ENCODE data around the gene AUNIP. TPM values are rescaled to one million over a fixed set of nuclear protein-coding genes. Genes with fewer than 3 reads are reported as not detected.

The AUNIP gene
- total and polyA plus RNA-seq, 12 donors: 0.04 to 0.25 (median 0.21) TPM; not detected in 9

GRCh38 chr1:25828491-25828890 lies 30.8 kb downstream of the AUNIP start:
- no peaks in the 10 kb centered on the region for H3K9me3 ChIP-seq
- WGBS, 2 donors: 64 to 67% methylated on average over 3 of the region's 3 CpGs
- peaks cover 0 to 98% (median 76%) of the 10 kb centered on the region in 9 donors for H3K36me3 ChIP-seq
- H3K4me1 ChIP-seq: peaks cover 0 to 35% (median 9%) of the 10 kb centered on the region in 9 donors
- intact Hi-C loops (cut with DNase I): no loop called here
- H3K27me3 ChIP-seq: no peaks in the 10 kb centered on the region
- no peak for DNase-seq
- peak overlapping the region in 1 of 10 donors; percentile 18 for H3K27ac ChIP-seq
- ATAC-seq: no peak
- no peak for TF ChIP-seq CTCF (IDR thresholded peaks at IDR 0.05)
- H3K4me3 ChIP-seq: no peak overlapping the region

- ATAC-seq: no peak
- 96 to 98% methylated on average over 10 of the region's 10 CpGs for WGBS, 2 donors
- Histone ChIP-seq H3K36me3 (peaks cover 0 to 82% (median 57%) of the 10 kb centered on the region in 9 donors), H3K4me1 (peaks cover 4 to 55% (median 25%) of the 10 kb centered on the region in 9 donors), H3K27ac (no peak overlapping the region), H3K4me3 (no peak overlapping the region), H3K27me3 (no peaks in the 10 kb centered on the region), H3K9me3 (no peaks in the 10 kb centered on the region)
- intact Hi-C loops (cut with DNase I): no loop called here
- no peak for DNase-seq
- no peak for TF ChIP-seq CTCF (IDR thresholded peaks at IDR 0.05)
Measured at GRCh38 chr1:25826571-25826970, 32.7 kb downstream of the AUNIP start.

GRCh38 chr1:25825605-25826004 lies 33.7 kb downstream of the AUNIP start:
- ATAC-seq: no peak
- DNase-seq: no peak
- Histone ChIP-seq H3K36me3 (peaks cover 0 to 73% (median 47%) of the 10 kb centered on the region in 9 donors), H3K9me3 (no peaks in the 10 kb centered on the region), H3K4me3 (no peak overlapping the region), H3K27ac (peak overlapping the region in 2 of 10 donors; percentile 16 to 58), H3K27me3 (no peaks in the 10 kb centered on the region), H3K4me1 (peaks cover 12 to 64% (median 34%) of the 10 kb centered on the region in 9 donors)
- WGBS, 2 donors: 87 to 94% methylated on average over 2 of the region's 2 CpGs
- no peak for TF ChIP-seq CTCF (IDR thresholded peaks at IDR 0.05)
- intact Hi-C loops (cut with DNase I): no loop called here

- Histone ChIP-seq H3K4me3 (peak overlapping the region in 9 of 10 donors; percentile 71 to 100 (median 95)), H3K27ac (peak overlapping the region in 9 of 10 donors; percentile 84 to 98 (median 97)), H3K4me1 (peaks cover 12 to 68% (median 43%) of the 10 kb centered on the region in 9 donors), H3K36me3 (peaks cover 0 to 37% (median 8%) of the 10 kb centered on the region in 9 donors), H3K9me3 (no peaks in the 10 kb centered on the region), H3K27me3 (no peaks in the 10 kb centered on the region)
- DNase-seq (no peak), ATAC-seq (peak in 3 of 8 donors; percentile 4 to 11 (median 7))
- intact Hi-C loops (cut with DNase I): loop anchor here in 1 of 10 donors (2.0 kb wide), 1 partner anchor 177 kb away; the partner anchor contains the start of gene PAFAH2
- TF ChIP-seq CTCF (IDR thresholded peaks at IDR 0.05): no peak
- 38 to 46% methylated on average over 5 of the region's 5 CpGs for WGBS, 2 donors
Measured at GRCh38 chr1:25821630-25822091, 37.6 kb downstream of the AUNIP start.
